ENCODE measurements around the gene SLC24A3. TPM values are rescaled to one million over a fixed set of nuclear protein-coding genes. Genes with fewer than 3 reads are reported as not detected.

SLC24A3 gene
- total RNA-seq, 1 experiment from 2014 or later, result not detected

DNA sequence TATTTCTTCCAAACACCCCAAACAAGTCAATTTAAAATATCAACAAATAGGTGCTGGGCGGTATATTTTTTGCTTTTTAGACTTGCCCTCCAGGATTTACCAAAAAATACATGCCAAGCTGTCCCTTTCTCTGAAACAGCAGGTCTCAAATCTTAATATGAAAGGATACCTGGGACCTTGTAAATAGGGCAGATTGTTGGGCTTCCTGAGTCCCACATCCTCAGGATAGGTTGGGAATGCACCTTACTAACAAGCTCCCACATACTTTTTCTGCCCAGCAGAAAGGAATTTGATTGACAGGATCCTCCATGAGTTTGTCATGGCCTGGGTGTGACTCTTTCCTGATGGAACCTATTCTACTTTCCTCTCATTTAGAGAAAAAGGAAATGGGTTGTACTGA is 4.9 kb upstream of the SLC24A3 start:
- POLR2A ChIA-PET, result no interaction called here
- Histone ChIP-seq H3K36me3 (ENCODE audit: control insufficient read depth, insufficient read depth, low read length) (no peaks in the 10 kb centered on the region), H3K4me3 (ENCODE audit: low read depth in 2 of 2, low read length in 2 of 2) (no peak overlapping the region), H3K4me1 (ENCODE audit: control insufficient read depth, insufficient read depth, low read length) (no peaks in the 10 kb centered on the region), H3K27me3 (ENCODE audit: control insufficient read depth, insufficient read depth, low read length) (peaks cover 31% of the 10 kb centered on the region), H3K27ac (ENCODE audit: low read length) (no peak overlapping the region), H3K9me3 (ENCODE audit: control insufficient read depth, insufficient read depth, low read depth, low read length) (no peaks in the 10 kb centered on the region)
- intact Hi-C loops (cut with micrococcal nuclease; ENCODE audit: unreplicated experiment) (loop anchor here (5.0 kb wide), 2 partner anchors 375 to 455 kb away; no protein-coding TSS in a partner anchor), in situ Hi-C loops (cut with HindIII; ENCODE audit: low pct_unique_long_range_greater_than_20kb, low sequenced_read_pairs) (no loop called here)
- no TSS peak for BruUV-seq (replicated peaks)
- CTCF ChIA-PET, result no interaction called here
- TF ChIP-seq, protein P1, sequence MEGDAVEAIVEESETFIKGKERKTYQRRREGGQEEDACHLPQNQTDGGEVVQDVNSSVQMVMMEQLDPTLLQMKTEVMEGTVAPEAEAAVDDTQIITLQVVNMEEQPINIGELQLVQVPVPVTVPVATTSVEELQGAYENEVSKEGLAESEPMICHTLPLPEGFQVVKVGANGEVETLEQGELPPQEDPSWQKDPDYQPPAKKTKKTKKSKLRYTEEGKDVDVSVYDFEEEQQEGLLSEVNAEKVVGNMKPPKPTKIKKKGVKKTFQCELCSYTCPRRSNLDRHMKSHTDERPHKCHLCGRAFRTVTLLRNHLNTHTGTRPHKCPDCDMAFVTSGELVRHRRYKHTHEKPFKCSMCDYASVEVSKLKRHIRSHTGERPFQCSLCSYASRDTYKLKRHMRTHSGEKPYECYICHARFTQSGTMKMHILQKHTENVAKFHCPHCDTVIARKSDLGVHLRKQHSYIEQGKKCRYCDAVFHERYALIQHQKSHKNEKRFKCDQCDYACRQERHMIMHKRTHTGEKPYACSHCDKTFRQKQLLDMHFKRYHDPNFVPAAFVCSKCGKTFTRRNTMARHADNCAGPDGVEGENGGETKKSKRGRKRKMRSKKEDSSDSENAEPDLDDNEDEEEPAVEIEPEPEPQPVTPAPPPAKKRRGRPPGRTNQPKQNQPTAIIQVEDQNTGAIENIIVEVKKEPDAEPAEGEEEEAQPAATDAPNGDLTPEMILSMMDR (IDR thresholded peaks at IDR 0.05), result no peak
- TF ChIP-seq TCF7L2 (IDR thresholded peaks at IDR 0.05; ENCODE audit: low read depth, low read length) (no peak), REST (IDR thresholded peaks at IDR 0.05; ENCODE audit: insufficient read depth in 1 of 2, low read depth in 2 of 2, low read length in 1 of 2) (no peak), POLR2AphosphoS5 (IDR thresholded peaks at IDR 0.05; ENCODE audit: low read depth, low read length) (no peak), SIN3A (IDR thresholded peaks at IDR 0.05; ENCODE audit: borderline replicate concordance, insufficient read depth, low read depth, low read length) (no peak)
- DNase-seq (ENCODE audit: low read depth, low spot score) (no peak), ATAC-seq (no peak)

DNA sequence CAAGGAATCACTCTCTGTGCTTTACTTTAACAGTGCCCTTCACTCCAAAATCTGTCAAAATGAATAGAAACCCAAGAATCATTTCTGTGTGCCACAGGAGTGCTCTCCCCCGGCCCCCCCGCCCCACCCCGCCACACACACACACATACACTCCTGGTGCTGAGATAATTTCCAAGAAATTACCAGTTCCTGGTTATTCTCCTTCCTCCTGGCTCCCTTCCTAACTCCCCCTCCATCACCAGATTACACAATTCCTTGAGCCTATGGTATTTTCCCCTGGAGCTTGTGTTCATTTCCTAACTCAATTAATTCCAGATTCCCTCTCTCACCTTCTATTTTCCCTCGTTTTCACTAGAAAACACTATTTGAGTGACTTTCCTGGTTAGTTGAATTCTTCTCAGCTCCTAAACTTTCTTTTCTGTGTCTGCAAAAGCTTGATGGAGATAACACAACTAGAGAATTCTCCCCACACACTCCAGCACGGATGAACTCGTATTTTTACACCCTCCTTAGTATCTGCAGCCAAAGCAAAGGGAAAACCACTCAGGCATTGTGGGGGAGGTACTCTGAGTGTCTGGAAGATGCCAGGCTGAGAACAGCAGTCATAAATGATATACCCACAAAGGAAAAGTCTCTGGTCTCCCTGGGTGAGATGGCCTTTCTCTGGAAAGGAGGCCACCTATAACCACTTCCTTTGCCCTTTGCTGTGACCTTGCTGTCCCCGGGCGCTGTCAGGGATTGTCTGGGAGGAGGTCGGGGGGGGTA is 1.9 kb upstream of the SLC24A3 start:
- Histone ChIP-seq H3K27me3 (ENCODE audit: control insufficient read depth, insufficient read depth, low read length) (peaks cover 46% of the 10 kb centered on the region), H3K4me1 (ENCODE audit: control insufficient read depth, insufficient read depth, low read length) (no peaks in the 10 kb centered on the region), H3K4me3 (ENCODE audit: low read depth in 2 of 2, low read length in 2 of 2) (no peak overlapping the region), H3K27ac (ENCODE audit: low read length) (no peak overlapping the region), H3K9me3 (ENCODE audit: control insufficient read depth, insufficient read depth, low read depth, low read length) (no peaks in the 10 kb centered on the region), H3K36me3 (ENCODE audit: control insufficient read depth, insufficient read depth, low read length) (no peaks in the 10 kb centered on the region)
- TF ChIP-seq SIN3A (IDR thresholded peaks at IDR 0.05; ENCODE audit: borderline replicate concordance, insufficient read depth, low read depth, low read length) (no peak), POLR2AphosphoS5 (IDR thresholded peaks at IDR 0.05; ENCODE audit: low read depth, low read length) (no peak), TCF7L2 (IDR thresholded peaks at IDR 0.05; ENCODE audit: low read depth, low read length) (no peak), REST (IDR thresholded peaks at IDR 0.05; ENCODE audit: insufficient read depth in 1 of 2, low read depth in 2 of 2, low read length in 1 of 2) (no peak)
- TF ChIP-seq, protein P1 (IDR thresholded peaks at IDR 0.05), result no peak
- ChIA-PET CTCF (no interaction called here), POLR2A (no interaction called here)
- no peak for ATAC-seq
- in situ Hi-C loops (cut with HindIII; ENCODE audit: low pct_unique_long_range_greater_than_20kb, low sequenced_read_pairs) (no loop called here), intact Hi-C loops (cut with micrococcal nuclease; ENCODE audit: unreplicated experiment) (no loop called here)
- no TSS peak for BruUV-seq (replicated peaks)
- DNase-seq (ENCODE audit: low read depth, low spot score), result no peak

Data from Panc1 (cell line).